Measurements from ENCODE around the gene OLFM2.

DNA sequence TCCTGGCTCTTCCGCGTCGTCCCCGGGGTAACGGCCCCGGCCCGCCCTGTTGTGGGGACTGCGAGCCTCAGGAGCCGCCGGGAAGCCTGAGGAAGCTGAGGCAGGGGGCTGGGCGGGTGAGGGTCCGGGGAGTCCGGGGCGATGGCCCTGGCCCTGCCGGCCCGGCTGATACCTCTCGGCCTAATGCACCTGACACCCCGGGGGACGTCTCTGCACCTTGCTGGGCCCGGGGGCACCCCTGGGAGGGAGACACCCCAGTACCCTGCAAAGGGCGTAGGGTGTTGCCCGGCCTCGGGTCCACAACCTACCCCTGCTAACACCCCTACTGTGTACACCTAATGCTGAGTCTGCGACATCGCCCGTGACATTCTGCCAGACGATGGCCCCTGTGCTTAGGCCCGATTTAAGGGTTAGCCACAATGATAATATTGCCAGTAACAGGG is 100.8 kb downstream of the OLFM2 start:
- TF ChIP-seq, protein P1, sequence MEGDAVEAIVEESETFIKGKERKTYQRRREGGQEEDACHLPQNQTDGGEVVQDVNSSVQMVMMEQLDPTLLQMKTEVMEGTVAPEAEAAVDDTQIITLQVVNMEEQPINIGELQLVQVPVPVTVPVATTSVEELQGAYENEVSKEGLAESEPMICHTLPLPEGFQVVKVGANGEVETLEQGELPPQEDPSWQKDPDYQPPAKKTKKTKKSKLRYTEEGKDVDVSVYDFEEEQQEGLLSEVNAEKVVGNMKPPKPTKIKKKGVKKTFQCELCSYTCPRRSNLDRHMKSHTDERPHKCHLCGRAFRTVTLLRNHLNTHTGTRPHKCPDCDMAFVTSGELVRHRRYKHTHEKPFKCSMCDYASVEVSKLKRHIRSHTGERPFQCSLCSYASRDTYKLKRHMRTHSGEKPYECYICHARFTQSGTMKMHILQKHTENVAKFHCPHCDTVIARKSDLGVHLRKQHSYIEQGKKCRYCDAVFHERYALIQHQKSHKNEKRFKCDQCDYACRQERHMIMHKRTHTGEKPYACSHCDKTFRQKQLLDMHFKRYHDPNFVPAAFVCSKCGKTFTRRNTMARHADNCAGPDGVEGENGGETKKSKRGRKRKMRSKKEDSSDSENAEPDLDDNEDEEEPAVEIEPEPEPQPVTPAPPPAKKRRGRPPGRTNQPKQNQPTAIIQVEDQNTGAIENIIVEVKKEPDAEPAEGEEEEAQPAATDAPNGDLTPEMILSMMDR (IDR thresholded peaks at IDR 0.05; ENCODE audit: low read depth, low read length, missing input control): no peak
- TF ChIP-seq HNF4G (IDR thresholded peaks at IDR 0.05): no peak
- TF ChIP-seq EGR1 (IDR thresholded peaks at IDR 0.05; ENCODE audit: low read depth in 2 of 2): no peak
- TF ChIP-seq, protein P2, sequence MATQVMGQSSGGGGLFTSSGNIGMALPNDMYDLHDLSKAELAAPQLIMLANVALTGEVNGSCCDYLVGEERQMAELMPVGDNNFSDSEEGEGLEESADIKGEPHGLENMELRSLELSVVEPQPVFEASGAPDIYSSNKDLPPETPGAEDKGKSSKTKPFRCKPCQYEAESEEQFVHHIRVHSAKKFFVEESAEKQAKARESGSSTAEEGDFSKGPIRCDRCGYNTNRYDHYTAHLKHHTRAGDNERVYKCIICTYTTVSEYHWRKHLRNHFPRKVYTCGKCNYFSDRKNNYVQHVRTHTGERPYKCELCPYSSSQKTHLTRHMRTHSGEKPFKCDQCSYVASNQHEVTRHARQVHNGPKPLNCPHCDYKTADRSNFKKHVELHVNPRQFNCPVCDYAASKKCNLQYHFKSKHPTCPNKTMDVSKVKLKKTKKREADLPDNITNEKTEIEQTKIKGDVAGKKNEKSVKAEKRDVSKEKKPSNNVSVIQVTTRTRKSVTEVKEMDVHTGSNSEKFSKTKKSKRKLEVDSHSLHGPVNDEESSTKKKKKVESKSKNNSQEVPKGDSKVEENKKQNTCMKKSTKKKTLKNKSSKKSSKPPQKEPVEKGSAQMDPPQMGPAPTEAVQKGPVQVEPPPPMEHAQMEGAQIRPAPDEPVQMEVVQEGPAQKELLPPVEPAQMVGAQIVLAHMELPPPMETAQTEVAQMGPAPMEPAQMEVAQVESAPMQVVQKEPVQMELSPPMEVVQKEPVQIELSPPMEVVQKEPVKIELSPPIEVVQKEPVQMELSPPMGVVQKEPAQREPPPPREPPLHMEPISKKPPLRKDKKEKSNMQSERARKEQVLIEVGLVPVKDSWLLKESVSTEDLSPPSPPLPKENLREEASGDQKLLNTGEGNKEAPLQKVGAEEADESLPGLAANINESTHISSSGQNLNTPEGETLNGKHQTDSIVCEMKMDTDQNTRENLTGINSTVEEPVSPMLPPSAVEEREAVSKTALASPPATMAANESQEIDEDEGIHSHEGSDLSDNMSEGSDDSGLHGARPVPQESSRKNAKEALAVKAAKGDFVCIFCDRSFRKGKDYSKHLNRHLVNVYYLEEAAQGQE (IDR thresholded peaks at IDR 0.05): no peak
